Measurements from ENCODE around the gene CNPY1. TPM values are rescaled to one million over a fixed set of nuclear protein-coding genes. Genes with fewer than 3 reads are reported as not detected.

CNPY1 gene
- polyA plus RNA-seq, 2 of the 4 experiments (the other 2 are of a cell fraction), result not detected

- Histone ChIP-seq H3K4me2 (0 out of 3 replicates have a peak overlapping the region, but pooled peaks have one; percentile 9), H3K4me3 (no peak overlapping the region), H3K4me1 (peaks cover 32% of the 10 kb centered on the region), H3K27ac (peak overlapping the region in 1 of 2 experiments; percentile 73; a peak in 3 of 6 replicates), H3K9me3 (no peaks in the 10 kb centered on the region)
- WGBS (ENCODE audit: missing lambda C conversion rate), result 91% methylated on average over 13 of the region's 20 CpGs
- ChIA-PET CTCF (interaction anchor here (1.2 to 3.0 kb wide), 3 partner anchors 9 to 176 kb away, joined by 3 to 23 read pairs (median 7); no protein-coding TSS in a partner anchor), POLR2A (no interaction called here)
- FAIRE-seq (no peak), DNase-seq (ENCODE audit: low read depth in 1 of 2, low spot score in 1 of 2) (no peak), ATAC-seq (peak in 1 of 2 experiments; percentile 59; a peak in 3 of 6 replicates)
- no peak for TF ChIP-seq RCOR1 (IDR thresholded peaks at IDR 0.05; ENCODE audit: low read depth, low read length)
- TF ChIP-seq MAZ (IDR thresholded peaks at IDR 0.05; ENCODE audit: borderline replicate concordance, low read depth, low read length), result no peak
- TF ChIP-seq FOSL2 (IDR thresholded peaks at IDR 0.05), result no peak
- no peak for TF ChIP-seq FOSL2 (CRISPR knock-in tag; IDR thresholded peaks at IDR 0.05)
- no peak for TF ChIP-seq TFCP2L1 (CRISPR knock-in tag; IDR thresholded peaks at IDR 0.05)
- TF ChIP-seq, protein P1, sequence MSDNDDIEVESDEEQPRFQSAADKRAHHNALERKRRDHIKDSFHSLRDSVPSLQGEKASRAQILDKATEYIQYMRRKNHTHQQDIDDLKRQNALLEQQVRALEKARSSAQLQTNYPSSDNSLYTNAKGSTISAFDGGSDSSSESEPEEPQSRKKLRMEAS (IDR thresholded peaks at IDR 0.05), result no peak
- TF ChIP-seq HEYL (CRISPR knock-in tag; IDR thresholded peaks at IDR 0.05), result no peak
These were observed 44.1 kb upstream of the CNPY1 start for GRCh38 chr7:155590215-155591018.

DNA sequence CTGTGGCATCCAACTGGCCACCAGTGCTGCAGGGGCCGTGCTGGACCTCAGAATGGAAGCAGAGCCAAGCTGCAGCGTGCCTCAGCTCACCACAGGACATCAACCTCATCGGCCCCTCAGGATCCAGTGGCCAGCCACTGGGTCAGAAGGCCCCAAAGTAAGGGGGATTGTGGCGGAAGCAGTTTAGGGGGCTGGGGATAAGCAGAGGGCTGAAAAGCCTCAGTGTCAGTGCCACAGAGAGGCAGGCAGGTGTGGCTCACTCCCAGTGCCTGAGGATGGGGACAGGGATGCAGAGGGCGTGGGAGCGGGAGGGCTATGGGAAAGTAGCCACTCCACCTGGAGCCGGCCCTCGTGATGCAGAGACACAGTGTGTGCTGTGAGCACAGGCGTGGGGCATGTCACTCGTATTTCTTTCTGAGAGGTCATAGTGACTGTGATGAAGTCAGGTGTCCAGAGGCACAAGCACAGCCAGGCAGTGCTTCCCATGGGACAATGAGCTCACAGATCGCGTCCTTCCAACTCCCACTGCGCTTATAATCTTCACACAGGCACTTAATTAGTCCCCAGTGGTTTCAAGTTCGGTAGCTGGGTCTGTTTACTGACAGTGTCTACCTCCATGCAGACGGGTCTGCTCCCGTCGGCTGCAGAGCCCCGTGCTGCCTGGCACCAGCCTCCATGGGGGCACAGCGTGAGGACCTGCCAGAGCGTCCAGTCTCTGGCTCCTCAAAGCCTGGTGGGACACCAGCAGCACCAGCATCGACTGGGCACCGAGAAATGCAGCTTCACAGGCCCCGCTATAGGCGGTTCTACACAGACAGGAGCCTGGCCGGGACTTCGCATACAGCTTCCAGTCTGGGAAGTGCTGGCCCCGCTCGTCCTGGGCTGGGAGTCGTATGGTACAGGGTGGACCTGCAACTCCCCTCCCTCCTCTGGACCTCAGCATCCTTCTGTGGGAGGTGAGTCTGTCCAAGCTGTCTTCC lies 42.9 kb upstream of the CNPY1 start:
- no peak for FAIRE-seq
- no peak overlapping the region for H3K4me2 ChIP-seq
- no peak for ATAC-seq
- CTCF ChIA-PET, result interaction anchor here (0.6 to 3.0 kb wide), 4 partner anchors 10 to 1919 kb away, joined by 3 to 23 read pairs (median 6); no protein-coding TSS in a partner anchor
- DNase-seq (ENCODE audit: low read depth in 1 of 2, low spot score in 1 of 2), result no peak
- TF ChIP-seq JUN (IDR thresholded peaks at IDR 0.05) (no peak), FOSL2 (IDR thresholded peaks at IDR 0.05) (no peak), FOSL2 (CRISPR knock-in tag; IDR thresholded peaks at IDR 0.05) (no peak), TP53 (CRISPR knock-in tag; IDR thresholded peaks at IDR 0.05) (no peak), JUNB (IDR thresholded peaks at IDR 0.05) (no peak), NFE2L2 (conservative IDR thresholded peaks at IDR 0.05; ENCODE audit: low read length) (no peak), ESRRA (IDR thresholded peaks at IDR 0.05; ENCODE audit: borderline replicate concordance, low read length) (no peak), HOXB5 (CRISPR knock-in tag; IDR thresholded peaks at IDR 0.05) (no peak), POLR2A (IDR thresholded peaks at IDR 0.05; ENCODE audit: low read length) (no peak), GATA3 (IDR thresholded peaks at IDR 0.05; ENCODE audit: borderline replicate concordance) (no peak), ZFP36 (IDR thresholded peaks at IDR 0.05; ENCODE audit: borderline replicate concordance, partially characterized antibody) (no peak), RFX5 (IDR thresholded peaks at IDR 0.05) (no peak), E2F6 (IDR thresholded peaks at IDR 0.05; ENCODE audit: borderline replicate concordance, low read depth) (no peak)
- TF ChIP-seq, protein P2, sequence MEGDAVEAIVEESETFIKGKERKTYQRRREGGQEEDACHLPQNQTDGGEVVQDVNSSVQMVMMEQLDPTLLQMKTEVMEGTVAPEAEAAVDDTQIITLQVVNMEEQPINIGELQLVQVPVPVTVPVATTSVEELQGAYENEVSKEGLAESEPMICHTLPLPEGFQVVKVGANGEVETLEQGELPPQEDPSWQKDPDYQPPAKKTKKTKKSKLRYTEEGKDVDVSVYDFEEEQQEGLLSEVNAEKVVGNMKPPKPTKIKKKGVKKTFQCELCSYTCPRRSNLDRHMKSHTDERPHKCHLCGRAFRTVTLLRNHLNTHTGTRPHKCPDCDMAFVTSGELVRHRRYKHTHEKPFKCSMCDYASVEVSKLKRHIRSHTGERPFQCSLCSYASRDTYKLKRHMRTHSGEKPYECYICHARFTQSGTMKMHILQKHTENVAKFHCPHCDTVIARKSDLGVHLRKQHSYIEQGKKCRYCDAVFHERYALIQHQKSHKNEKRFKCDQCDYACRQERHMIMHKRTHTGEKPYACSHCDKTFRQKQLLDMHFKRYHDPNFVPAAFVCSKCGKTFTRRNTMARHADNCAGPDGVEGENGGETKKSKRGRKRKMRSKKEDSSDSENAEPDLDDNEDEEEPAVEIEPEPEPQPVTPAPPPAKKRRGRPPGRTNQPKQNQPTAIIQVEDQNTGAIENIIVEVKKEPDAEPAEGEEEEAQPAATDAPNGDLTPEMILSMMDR (IDR thresholded peaks at IDR 0.05), result no peak
- TF ChIP-seq, protein P1 (IDR thresholded peaks at IDR 0.05), result no peak
- TF ChIP-seq, protein P3, sequence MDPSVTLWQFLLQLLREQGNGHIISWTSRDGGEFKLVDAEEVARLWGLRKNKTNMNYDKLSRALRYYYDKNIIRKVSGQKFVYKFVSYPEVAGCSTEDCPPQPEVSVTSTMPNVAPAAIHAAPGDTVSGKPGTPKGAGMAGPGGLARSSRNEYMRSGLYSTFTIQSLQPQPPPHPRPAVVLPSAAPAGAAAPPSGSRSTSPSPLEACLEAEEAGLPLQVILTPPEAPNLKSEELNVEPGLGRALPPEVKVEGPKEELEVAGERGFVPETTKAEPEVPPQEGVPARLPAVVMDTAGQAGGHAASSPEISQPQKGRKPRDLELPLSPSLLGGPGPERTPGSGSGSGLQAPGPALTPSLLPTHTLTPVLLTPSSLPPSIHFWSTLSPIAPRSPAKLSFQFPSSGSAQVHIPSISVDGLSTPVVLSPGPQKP (IDR thresholded peaks at IDR 0.05; ENCODE audit: low read depth, low read length), result no peak
- no peak overlapping the region for H3K4me3 ChIP-seq
- no peak overlapping the region for H3K27ac ChIP-seq
- no peaks in the 10 kb centered on the region for H3K9me3 ChIP-seq
- WGBS (ENCODE audit: missing lambda C conversion rate), result 78% methylated on average over 15 of the region's 29 CpGs
- POLR2A ChIA-PET, result no interaction called here
- H3K4me1 ChIP-seq, result peaks cover 22% of the 10 kb centered on the region
